Activated B cell treated with CpG ODN at 0.5 μM for 24 hours (primary cell): ENCODE results near the gene ACVR2A. TPM values are rescaled to one million over a fixed set of nuclear protein-coding genes. Genes with fewer than 3 reads are reported as not detected.

Experiments
- ATAC-seq: fragments of 200-7000 bp; cut with Tn5 transposase; one replicate; pipeline ENCODE4 v1.10.0; 2021; ENCODE audit warnings: low read depth, mild to moderate bottlenecking, moderate library complexity
- CTCF ChIA-PET: fragments of 350-600 bp; sonication (Branson Sonifier 250); formaldehyde crosslinking; loops from one replicate; lab custom pipeline; 2021; ENCODE audit warnings: antibody characterized with exemption; lab: Charles Lee
- POLR2A ChIA-PET: fragments of 350-600 bp; sonication (Branson Sonifier 250); formaldehyde crosslinking; loops from one replicate; lab custom pipeline; 2021; ENCODE audit warnings: antibody characterized with exemption; lab: Charles Lee
- DNase-seq: peaks from one replicate; pipeline ENCODE4 v3.0.0; 2022
- H3K27ac Mint-ChIP-seq: one replicate; pipeline ENCODE4 v1.8.0; 2020; ENCODE audit warnings: mixed read lengths
- H3K27me3 Mint-ChIP-seq: one replicate; pipeline ENCODE4 v1.8.0; 2021; ENCODE audit warnings: mixed read lengths
- H3K36me3 Mint-ChIP-seq: one replicate; pipeline ENCODE4 v1.8.0; 2021; ENCODE audit warnings: low read depth, mixed read lengths
- H3K4me1 Mint-ChIP-seq: one replicate; pipeline ENCODE4 v1.8.0; 2021; ENCODE audit warnings: mixed read lengths
- H3K4me3 Mint-ChIP-seq: one replicate; pipeline ENCODE4 v1.8.0; 2020; ENCODE audit warnings: mild to moderate bottlenecking, mixed read lengths
- H3K9me3 Mint-ChIP-seq: one replicate; pipeline ENCODE4 v1.8.0; 2020; ENCODE audit warnings: mixed read lengths
- intact Hi-C: fragments of 100-400 bp; cut with micrococcal nuclease; formaldehyde crosslinking; loops from one replicate; pipeline ENCODE4 v1.15.1; 2024
- total RNA-seq: library from RNA; stranded (reverse); gene quantifications from 2 replicates; pipeline ENCODE4 v1.2.3, GENCODE V29; 2022
- TF ChIP-seq, protein P1 (sequence below): fragments of 200-600 bp; IDR thresholded peaks from one replicate; pipeline ENCODE4 v1.8.0; 2022; ENCODE audit warnings: antibody characterized with exemption, mild to moderate bottlenecking

Gene ACVR2A
- total RNA-seq, 1 donor from 2014 or later = 2.8 TPM

GRCh38 chr2:147939313-147939712 is 94.5 kb downstream of the ACVR2A start:
- Mint-ChIP-seq H3K4me3 (no peak overlapping the region), H3K4me1 (no peaks in the 10 kb centered on the region), H3K27me3 (no peaks in the 10 kb centered on the region), H3K36me3 (peaks cover 66% of the 10 kb centered on the region), H3K27ac (no peak overlapping the region), H3K9me3 (no peaks in the 10 kb centered on the region)
- TF ChIP-seq, protein P1, sequence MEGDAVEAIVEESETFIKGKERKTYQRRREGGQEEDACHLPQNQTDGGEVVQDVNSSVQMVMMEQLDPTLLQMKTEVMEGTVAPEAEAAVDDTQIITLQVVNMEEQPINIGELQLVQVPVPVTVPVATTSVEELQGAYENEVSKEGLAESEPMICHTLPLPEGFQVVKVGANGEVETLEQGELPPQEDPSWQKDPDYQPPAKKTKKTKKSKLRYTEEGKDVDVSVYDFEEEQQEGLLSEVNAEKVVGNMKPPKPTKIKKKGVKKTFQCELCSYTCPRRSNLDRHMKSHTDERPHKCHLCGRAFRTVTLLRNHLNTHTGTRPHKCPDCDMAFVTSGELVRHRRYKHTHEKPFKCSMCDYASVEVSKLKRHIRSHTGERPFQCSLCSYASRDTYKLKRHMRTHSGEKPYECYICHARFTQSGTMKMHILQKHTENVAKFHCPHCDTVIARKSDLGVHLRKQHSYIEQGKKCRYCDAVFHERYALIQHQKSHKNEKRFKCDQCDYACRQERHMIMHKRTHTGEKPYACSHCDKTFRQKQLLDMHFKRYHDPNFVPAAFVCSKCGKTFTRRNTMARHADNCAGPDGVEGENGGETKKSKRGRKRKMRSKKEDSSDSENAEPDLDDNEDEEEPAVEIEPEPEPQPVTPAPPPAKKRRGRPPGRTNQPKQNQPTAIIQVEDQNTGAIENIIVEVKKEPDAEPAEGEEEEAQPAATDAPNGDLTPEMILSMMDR = no peak
- intact Hi-C loops = no loop called here
- CTCF ChIA-PET = interaction anchor here (0.6 to 1.0 kb wide), 2 partner anchors 103 to 588 kb away, joined by 3 to 4 read pairs; no protein-coding TSS in a partner anchor
- POLR2A ChIA-PET = no interaction called here
- ATAC-seq (no peak), DNase-seq (no peak)

GRCh38 chr2:147945660-147946059 is 100.8 kb downstream of the ACVR2A start:
- Mint-ChIP-seq H3K27me3 (no peaks in the 10 kb centered on the region), H3K36me3 (peaks cover 54% of the 10 kb centered on the region), H3K9me3 (no peaks in the 10 kb centered on the region), H3K27ac (no peak overlapping the region), H3K4me1 (no peaks in the 10 kb centered on the region), H3K4me3 (no peak overlapping the region)
- intact Hi-C loops = no loop called here
- ChIA-PET POLR2A (no interaction called here), CTCF (interaction anchor here (0.7 to 1.4 kb wide), 2 partner anchors 305 to 563 kb away, joined by 3 to 4 read pairs; no protein-coding TSS in a partner anchor)
- ATAC-seq = no peak
- TF ChIP-seq, protein P1 = no peak
- DNase-seq = no peak

DNA sequence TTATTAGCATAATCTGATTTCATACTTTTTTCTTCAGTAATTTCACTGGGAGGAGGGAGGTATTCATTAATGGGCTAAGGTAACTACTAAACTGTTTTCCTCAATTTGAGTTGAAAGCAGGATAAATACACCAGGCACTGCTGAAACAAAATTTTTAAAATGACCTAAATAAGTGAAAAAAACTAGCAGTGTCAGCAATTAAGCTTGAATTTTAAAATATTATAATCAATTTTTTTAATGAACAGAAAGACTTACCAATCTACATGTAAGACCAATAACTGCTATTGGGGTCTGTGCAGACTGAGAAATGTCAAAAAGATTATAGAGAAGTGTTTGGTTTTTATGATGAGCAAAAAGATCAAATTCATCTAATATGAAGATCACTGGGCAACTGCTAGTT is 107.3 kb downstream of the ACVR2A start:
- H3K27ac Mint-ChIP-seq = no peak overlapping the region
- CTCF ChIA-PET = no interaction called here
- no peaks in the 10 kb centered on the region for H3K4me1 Mint-ChIP-seq

GRCh38 chr2:147968571-147968970 is 123.7 kb downstream of the ACVR2A start:
- Mint-ChIP-seq H3K36me3 (peaks cover 68% of the 10 kb centered on the region), H3K27ac (no peak overlapping the region), H3K4me3 (no peak overlapping the region), H3K4me1 (peaks cover 17% of the 10 kb centered on the region), H3K9me3 (peaks cover 27% of the 10 kb centered on the region), H3K27me3 (no peaks in the 10 kb centered on the region)
- CTCF ChIA-PET = no interaction called here
- ATAC-seq (no peak), DNase-seq (no peak)
- POLR2A ChIA-PET = no interaction called here
- TF ChIP-seq, protein P1 = no peak
- intact Hi-C loops = no loop called here

More for the DNA sequence above, 107.3 kb downstream of the ACVR2A start:
- POLR2A ChIA-PET = no interaction called here
- no peak for ATAC-seq
- Mint-ChIP-seq H3K4me3 (no peak overlapping the region), H3K27me3 (no peaks in the 10 kb centered on the region), H3K36me3 (peaks cover 46% of the 10 kb centered on the region), H3K9me3 (no peaks in the 10 kb centered on the region)
- intact Hi-C loops = no loop called here
- no peak for DNase-seq
- TF ChIP-seq, protein P1 = no peak

DNA sequence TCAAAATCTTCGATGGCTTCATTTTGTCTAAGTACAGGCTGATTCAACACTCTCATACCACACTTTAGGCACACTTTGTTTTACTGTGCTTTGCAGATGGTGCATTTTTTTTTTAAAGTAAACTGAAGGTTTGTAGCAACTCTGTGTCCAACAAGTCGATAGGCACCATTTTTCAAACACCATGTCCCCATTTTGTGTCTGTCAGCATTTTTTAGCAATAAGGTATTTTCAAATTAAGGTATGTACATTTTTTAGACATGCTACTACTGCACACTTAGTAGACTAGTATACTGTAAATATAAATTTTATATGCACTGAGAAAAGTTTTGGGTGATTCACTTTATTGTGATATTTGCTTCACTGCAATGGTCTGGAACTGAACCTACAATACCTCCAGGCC is 131.3 kb downstream of the ACVR2A start:
- DNase-seq (no peak), ATAC-seq (no peak)
- ChIA-PET CTCF (no interaction called here), POLR2A (no interaction called here)
- TF ChIP-seq, protein P1 = no peak
- Mint-ChIP-seq H3K9me3 (no peaks in the 10 kb centered on the region), H3K4me1 (peaks cover 13% of the 10 kb centered on the region), H3K4me3 (no peak overlapping the region), H3K27ac (no peak overlapping the region), H3K27me3 (no peaks in the 10 kb centered on the region), H3K36me3 (peaks cover 41% of the 10 kb centered on the region)
- intact Hi-C loops = no loop called here
